GM18870 (cell line): Measurements from ENCODE around the gene CCDC183.
"Not testable (repeated sequence)": the region's sequence is repeated elsewhere in the genome, so short reads cannot be mapped to it uniquely, and the experiment has no call there.

ENCODE experiments used
- ATAC-seq: cut with Tn5 transposase; IDR thresholded peaks from one replicate; pipeline ENCODE4 v1.9.1; 2021; ENCODE audit warnings: moderate library complexity; ENCODE audit not compliant: unreplicated experiment

CCDC183 gene

GRCh38 chr9:136760424-136760823 lies 35.7 kb upstream of the CCDC183 start:
- ATAC-seq: no peak

GRCh38 chr9:136760834-136761544 lies 35.1 kb upstream of the CCDC183 start:
- ATAC-seq: not testable (repeated sequence)

- no peak for ATAC-seq
Measured at GRCh38 chr9:136761545-136761981, 34.6 kb upstream of the CCDC183 start.

DNA sequence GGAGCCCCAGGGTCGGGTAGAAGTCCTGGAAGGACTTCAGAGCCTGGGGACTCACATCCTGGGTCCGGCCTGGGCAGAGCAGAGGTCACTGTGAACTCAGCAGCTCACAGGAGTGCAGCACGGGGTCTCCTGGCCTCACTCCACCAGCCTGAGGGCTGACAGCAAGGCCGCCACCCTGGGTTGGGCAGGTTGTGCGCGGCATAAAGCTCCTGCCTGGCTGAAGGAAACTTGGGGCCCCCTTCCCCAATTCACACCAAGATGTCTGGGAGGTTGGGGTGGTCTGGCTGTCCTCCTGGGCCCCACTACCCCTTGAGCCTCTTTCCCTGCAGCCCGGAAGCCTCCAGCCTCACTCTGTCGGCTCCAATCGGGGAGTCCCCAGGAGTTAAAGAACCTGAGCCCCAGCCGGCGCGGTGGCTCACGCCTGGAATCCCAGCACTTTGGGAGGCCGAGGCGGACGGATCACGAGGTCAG lies 33.9 kb upstream of the CCDC183 start:
- ATAC-seq: no peak

DNA sequence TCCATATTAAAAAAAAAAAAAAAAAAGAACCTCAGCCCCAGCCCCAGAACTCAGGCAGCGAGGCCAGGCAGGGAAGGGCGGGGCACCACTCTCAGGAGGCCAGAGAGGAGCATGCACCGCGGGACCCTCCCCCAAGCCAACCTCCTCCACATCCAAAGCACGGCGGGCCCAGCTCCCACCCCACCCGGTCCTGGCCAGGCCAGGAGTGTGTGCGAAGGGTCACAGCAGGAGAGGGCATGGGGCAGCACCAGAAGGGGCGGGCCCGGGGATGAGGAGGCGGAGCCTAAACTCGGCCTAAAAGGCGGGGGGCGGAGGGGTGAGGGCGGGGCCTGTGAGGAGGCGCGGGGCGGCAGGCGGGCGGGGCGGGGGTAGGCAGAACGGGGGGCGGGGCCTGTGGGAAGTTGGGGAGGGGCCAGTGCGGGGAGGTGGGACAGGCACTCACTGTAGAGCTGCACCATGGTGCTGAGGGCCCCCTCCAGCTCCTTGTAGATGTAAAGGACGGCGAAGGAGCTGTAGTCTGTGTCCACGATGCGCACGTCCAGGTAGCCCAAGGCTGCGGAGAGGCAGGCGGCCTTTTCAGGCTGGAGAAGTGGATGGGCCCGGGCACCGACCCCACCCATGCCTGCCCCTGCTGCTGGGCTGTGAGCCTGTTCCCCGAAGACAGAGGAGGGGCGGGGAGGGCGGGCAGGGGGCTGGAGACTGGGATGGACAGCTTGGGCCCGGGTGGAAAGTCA lies 33.1 kb upstream of the CCDC183 start:
- ATAC-seq: no peak

GRCh38 chr9:136763649-136764035 lies 32.5 kb upstream of the CCDC183 start:
- no peak for ATAC-seq

GRCh38 chr9:136764301-136764891 lies 31.7 kb upstream of the CCDC183 start, which contains the start of gene LCN15:
LCN15 (minus strand) TSS chr9:136764518; CDS start chr9:136764488, 30 bp downstream.
- ATAC-seq: no peak

- no peak for ATAC-seq
Measured at GRCh38 chr9:136765041-136765440, 31.1 kb upstream of the CCDC183 start.

- ATAC-seq: not testable (repeated sequence)
Measured at GRCh38 chr9:136765745-136766409, 30.3 kb upstream of the CCDC183 start.

DNA sequence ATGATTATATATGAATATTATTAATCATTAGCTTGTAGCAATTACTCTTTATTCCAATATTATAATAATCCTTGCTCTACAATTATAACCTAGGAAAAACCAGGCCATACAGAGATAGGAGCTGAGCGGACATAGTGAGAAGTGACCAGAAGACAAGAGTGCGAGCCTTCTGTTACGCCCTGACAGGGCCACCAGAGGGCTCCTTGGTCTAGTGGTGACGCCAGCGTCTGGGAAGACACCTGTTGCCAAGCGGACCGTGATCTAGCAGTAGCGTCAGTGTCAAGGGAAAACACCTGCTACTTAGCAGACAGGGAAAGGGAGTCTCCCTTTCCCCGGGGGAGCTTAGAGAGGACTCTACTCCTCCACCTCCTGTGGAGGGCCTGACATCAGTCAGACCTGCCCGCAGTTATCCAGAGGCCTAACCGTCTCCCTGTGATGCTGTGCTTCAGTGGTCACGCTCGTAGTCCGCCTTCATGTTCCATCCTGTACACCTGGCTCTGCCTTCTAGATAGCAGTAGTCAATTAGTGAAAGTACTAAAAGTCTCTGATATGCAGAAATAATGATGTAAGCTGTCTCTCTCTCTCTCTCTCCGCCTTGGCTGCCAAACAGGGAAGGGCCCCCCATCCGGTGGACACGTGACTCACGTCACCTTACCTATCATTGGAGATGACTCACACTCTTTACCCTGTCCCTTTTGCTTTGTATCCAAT lies 29.6 kb upstream of the CCDC183 start:
- not testable (repeated sequence) for ATAC-seq

- no peak for ATAC-seq
Measured at GRCh38 chr9:136769710-136770191, 26.4 kb upstream of the CCDC183 start.

DNA sequence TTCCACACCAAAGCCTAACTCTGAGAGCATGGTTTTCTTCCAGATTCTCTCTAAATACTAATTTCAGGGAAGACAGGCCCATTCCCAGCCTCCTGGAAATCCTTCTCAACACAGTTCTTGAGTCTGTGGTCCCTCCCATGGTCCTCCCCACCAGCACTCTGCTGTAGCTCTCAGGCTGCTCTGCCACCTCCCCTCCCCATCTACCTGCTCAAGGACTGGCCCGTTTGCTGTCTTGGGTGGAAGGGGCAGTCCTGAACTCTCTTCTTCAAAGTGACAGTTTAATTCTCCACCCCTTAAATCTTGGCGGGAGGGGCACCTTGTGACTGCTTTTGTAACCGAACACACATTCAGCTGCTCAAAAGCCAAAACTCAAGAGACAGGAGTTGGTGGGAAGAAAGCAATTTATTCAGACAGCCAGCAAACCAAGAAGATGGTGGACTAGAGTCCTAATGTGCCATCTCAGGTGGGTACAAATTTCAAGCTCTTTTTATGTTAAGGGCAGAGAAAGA lies 24.2 kb upstream of the CCDC183 start:
- no peak for ATAC-seq

DNA sequence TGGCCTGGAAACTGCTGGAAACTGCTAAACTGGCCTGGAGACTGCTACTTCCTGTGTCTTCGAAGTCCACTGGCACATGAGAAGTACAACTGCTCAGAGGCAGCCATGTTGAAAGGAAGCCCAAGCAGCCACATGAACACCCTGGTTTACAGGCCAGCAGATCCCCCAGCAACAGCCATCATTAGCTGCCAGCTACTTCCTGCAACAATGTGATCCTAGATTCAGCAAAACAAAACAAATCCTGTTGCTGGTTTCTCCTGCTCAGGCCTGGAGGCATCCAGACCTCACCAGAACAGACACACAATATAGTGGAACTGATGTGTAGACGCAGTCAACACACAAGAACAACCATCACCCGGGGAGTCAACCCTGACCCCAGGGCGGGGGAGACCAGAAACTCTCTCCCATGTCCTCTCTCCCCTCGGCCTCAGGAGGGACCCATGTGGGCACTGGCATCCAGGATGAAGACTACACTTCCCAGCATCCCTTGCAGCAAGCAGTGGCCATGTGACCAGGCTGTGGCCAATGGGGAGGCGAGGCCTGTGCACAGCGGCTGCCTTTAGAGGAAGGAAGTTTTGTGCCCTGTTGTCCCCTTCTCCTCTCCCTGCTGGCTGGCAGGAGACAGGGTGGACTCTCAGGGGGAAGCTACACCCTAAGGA lies 22.6 kb upstream of the CCDC183 start:
- ATAC-seq: no peak

DNA sequence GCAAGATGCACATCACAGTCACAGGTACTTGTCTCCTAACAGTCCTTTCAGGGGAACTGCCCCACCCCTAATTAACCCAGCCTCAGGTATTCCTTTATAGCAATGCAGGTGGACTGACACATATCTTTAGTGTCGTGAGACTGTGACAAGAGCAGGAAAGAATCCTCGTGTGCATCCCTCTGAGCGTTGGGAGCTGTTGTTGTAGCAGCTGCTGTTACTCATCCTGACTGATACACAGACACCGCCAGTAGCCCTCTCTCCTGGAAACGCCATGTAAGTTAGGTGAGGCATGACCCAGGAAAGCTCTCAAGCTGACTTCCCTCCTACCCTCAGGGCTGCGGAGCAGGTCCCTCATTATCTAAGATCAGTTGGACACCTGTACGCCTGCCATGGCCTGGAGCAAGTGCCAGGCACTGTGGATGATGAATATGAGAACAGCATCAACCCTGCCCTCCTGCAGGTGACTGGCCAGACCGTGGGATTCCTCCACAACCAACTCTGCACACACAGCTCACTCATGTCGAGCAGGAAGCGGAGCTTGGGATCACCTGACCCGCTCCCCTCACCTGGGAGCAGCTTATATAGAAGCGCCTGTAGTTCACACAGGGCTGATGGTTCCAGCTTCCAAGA lies 21.6 kb upstream of the CCDC183 start:
- no peak for ATAC-seq

DNA sequence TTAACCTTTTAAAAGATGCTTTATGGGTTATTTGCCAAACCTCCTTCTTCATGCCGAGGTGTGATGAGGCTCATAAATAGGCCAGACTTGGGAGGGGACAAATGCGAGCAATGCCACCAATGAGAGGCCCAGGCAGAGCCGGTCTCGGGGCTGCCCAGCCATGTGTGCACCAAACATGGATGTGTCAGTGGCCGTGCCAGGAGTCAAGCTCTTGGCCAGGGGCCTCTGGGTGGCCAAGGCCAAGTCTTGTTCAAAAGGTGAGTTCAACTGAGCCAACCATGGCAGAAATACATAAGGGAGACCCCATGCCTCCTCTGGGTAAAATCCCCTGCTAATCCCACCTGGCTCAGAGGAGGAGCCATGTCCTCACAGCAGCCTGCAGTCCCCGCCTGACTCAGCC lies 20.9 kb upstream of the CCDC183 start:
- no peak for ATAC-seq

- ATAC-seq: no peak
Measured at GRCh38 chr9:136776947-136777346, 19.2 kb upstream of the CCDC183 start.

DNA sequence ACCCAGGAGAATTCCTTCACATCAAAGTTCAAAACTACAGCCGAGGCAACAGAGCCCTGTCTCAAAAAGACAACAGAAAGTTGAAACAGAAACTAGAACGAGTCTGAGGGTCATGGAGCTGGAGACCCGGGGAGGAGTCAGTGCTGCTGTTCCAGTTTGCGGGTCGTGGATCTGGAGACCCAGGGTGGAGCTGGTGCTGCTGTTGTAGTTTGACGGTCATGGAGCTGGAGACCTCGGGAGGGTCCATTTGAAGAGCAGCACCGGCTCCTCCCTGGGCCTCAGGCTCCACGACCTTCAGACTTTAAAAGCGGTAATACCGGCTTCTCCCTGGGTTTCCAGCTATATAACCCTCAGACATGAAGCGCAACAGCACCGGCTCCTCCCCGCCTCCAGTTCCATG lies 18.8 kb upstream of the CCDC183 start:
- no peak for ATAC-seq

- ATAC-seq: no peak
Measured at GRCh38 chr9:136779808-136780207, 16.3 kb upstream of the CCDC183 start.

- ATAC-seq: no peak
Measured at GRCh38 chr9:136782452-136782851, 13.7 kb upstream of the CCDC183 start.
